SK-N-SH treated with all-trans-retinoic acid at 6 μM for 48 hours (cell line): ENCODE data around the gene KIAA1217.

ENCODE experiments used
- ATAC-seq: fragments of 200-7000 bp; cut with Tn5 transposase; 3 replicates; pipeline ENCODE4 v1.9.1; 2020; ENCODE audit warnings: mild to moderate bottlenecking, moderate library complexity
- ARNTL ChIP-seq: fragments of 450-650 bp; formaldehyde crosslinking; IDR thresholded peaks from 2 replicates; pipeline ENCODE4 v1.5.0; 2020; ENCODE audit warnings: low read depth, mild to moderate bottlenecking, moderate library complexity, borderline replicate concordance
- CSDC2 ChIP-seq: fragments of 250-450 bp; sonication (Bioruptor Pico); IDR thresholded peaks from 2 replicates; pipeline ENCODE4 v1.5.0; 2020; ENCODE audit warnings: mild to moderate bottlenecking, moderate library complexity
- ESRRG ChIP-seq: fragments of 250-450 bp; sonication (Bioruptor Pico); IDR thresholded peaks from 2 replicates; pipeline ENCODE4 v1.6.1; 2021; ENCODE audit warnings: mild to moderate bottlenecking
- GLIS3 ChIP-seq: fragments of 250-450 bp; sonication (Bioruptor Pico); IDR thresholded peaks from 2 replicates; pipeline ENCODE4 v1.5.0; 2020; ENCODE audit warnings: mild to moderate bottlenecking, moderate library complexity
- ISL1 ChIP-seq: fragments of 250-450 bp; sonication (Bioruptor Pico); IDR thresholded peaks from 2 replicates; pipeline ENCODE4 v2.1.2; 2022; ENCODE audit warnings: mild to moderate bottlenecking, moderate library complexity
- OSR1 ChIP-seq: fragments of 250-450 bp; sonication (Bioruptor Pico); IDR thresholded peaks from 2 replicates; pipeline ENCODE4 v1.8.0; 2022; ENCODE audit warnings: moderate library complexity, mild to moderate bottlenecking, inconsistent platforms
- PATZ1 ChIP-seq: fragments of 250-450 bp; sonication (Bioruptor Pico); IDR thresholded peaks from 2 replicates; pipeline ENCODE4 v1.8.0; 2020; ENCODE audit warnings: mild to moderate bottlenecking, moderate library complexity, borderline replicate concordance
- POU6F1 ChIP-seq: fragments of 250-450 bp; sonication (Bioruptor Pico); IDR thresholded peaks from 2 replicates; pipeline ENCODE4 v1.8.0; 2021; ENCODE audit warnings: low read depth, mild to moderate bottlenecking, moderate library complexity, borderline replicate concordance
- RARB ChIP-seq: fragments of 250-450 bp; sonication (Bioruptor Pico); IDR thresholded peaks from 2 replicates; pipeline ENCODE4 v1.8.0; 2021; ENCODE audit warnings: mild to moderate bottlenecking, moderate library complexity
- SNAI2 ChIP-seq: fragments of 250-450 bp; sonication (Bioruptor Pico); IDR thresholded peaks from 2 replicates; pipeline ENCODE4 v1.5.0; 2020; ENCODE audit warnings: mild to moderate bottlenecking, moderate library complexity
- TCF4 ChIP-seq: fragments of 250-450 bp; sonication (Bioruptor Pico); IDR thresholded peaks from 2 replicates; pipeline ENCODE4 v1.8.0; 2021; ENCODE audit warnings: mild to moderate bottlenecking, moderate library complexity, borderline replicate concordance
- TOX ChIP-seq: fragments of 250-450 bp; sonication (Bioruptor Pico); IDR thresholded peaks from 2 replicates; pipeline ENCODE4 v1.8.0; 2021; ENCODE audit warnings: mild to moderate bottlenecking, moderate library complexity, borderline replicate concordance
- TSHZ2 ChIP-seq: fragments of 250-450 bp; sonication (Bioruptor Pico); IDR thresholded peaks from 2 replicates; pipeline ENCODE4 v1.5.0; 2020; ENCODE audit warnings: mild to moderate bottlenecking, moderate library complexity
- ZC3H10 ChIP-seq: fragments of 250-450 bp; sonication (Bioruptor Pico); IDR thresholded peaks from 2 replicates; pipeline ENCODE4 v1.5.1; 2021; ENCODE audit warnings: mild to moderate bottlenecking, moderate library complexity
- ZFP3 ChIP-seq: fragments of 250-450 bp; sonication (Bioruptor Pico); IDR thresholded peaks from 2 replicates; pipeline ENCODE4 v1.5.0; 2020; ENCODE audit warnings: mild to moderate bottlenecking, moderate library complexity
- ZFP30 ChIP-seq: fragments of 450-650 bp; formaldehyde crosslinking; IDR thresholded peaks from 2 replicates; pipeline ENCODE4 v1.5.0; 2022; ENCODE audit warnings: mild to moderate bottlenecking, moderate library complexity
- ZNF565 ChIP-seq: fragments of 450-650 bp; formaldehyde crosslinking; conservative IDR thresholded peaks from 2 replicates; pipeline ENCODE4 v1.5.0; 2020; ENCODE audit warnings: low read depth, mild to moderate bottlenecking, moderate library complexity
- ZNF70 ChIP-seq: fragments of 450-650 bp; formaldehyde crosslinking; IDR thresholded peaks from 2 replicates; pipeline ENCODE4 v1.5.0; 2020; ENCODE audit warnings: mild to moderate bottlenecking, moderate library complexity
- ZNF8 ChIP-seq: fragments of 450-650 bp; formaldehyde crosslinking; IDR thresholded peaks from 2 replicates; pipeline ENCODE4 v1.5.0; 2020; ENCODE audit warnings: mild to moderate bottlenecking, moderate library complexity
- TF ChIP-seq, protein P1 (sequence below): fragments of 250-450 bp; sonication (Bioruptor Pico); IDR thresholded peaks from 2 replicates; pipeline ENCODE4 v1.5.1; 2021; ENCODE audit warnings: mild to moderate bottlenecking, moderate library complexity

Gene KIAA1217

DNA sequence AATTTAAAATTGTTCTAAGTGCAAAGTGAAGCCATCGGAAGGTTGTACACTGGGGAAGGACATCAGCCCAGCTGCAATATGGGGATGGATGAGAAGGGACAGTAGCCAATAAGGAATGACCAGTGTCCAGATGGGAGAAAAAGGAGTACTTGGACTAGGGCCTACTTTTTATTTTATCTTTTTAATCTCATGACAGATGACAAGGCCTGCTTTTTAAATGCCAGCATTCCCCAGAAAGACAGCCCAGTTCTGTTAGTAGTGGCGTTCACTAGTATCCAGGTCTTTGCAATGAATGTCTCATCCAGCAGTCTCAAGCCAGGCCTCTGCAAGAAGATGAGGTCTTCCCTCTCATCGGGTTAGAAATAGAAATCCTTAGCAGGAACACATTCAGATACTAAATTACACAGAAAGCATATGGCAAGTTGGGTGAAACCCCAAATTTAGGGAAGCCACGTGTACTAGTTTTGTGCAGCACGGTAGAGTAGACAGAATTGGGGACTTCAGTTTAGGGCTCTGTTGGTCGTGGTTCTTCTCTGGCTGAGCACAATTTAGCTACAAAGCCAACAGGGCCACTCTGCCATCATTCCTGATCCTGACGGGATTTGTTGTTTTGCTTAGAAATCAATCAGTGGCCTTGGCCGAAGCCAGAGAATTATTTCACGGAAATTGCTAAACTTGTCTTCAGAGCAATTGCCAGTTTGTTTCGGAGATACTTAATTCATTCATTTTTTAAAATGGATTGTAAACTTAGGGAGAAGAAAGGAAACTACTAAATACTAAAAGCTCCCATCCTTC is 286.9 kb downstream of the KIAA1217 start:
- TF ChIP-seq ZNF565 (CRISPR knock-in tag) (no peak), OSR1 (no peak), ISL1 (CRISPR knock-in tag) (no peak), GLIS3 (CRISPR knock-in tag) (no peak), POU6F1 (CRISPR knock-in tag) (no peak), ZNF70 (CRISPR knock-in tag) (no peak), ESRRG (no peak), TOX (CRISPR knock-in tag) (no peak), ARNTL (CRISPR knock-in tag) (no peak), RARB (no peak), TSHZ2 (CRISPR knock-in tag) (no peak), TCF4 (CRISPR knock-in tag) (no peak), ZFP3 (CRISPR knock-in tag) (no peak), ZNF8 (CRISPR knock-in tag) (no peak), SNAI2 (no peak), ZFP30 (CRISPR knock-in tag) (no peak), PATZ1 (CRISPR knock-in tag) (no peak)
- TF ChIP-seq, protein P1, sequence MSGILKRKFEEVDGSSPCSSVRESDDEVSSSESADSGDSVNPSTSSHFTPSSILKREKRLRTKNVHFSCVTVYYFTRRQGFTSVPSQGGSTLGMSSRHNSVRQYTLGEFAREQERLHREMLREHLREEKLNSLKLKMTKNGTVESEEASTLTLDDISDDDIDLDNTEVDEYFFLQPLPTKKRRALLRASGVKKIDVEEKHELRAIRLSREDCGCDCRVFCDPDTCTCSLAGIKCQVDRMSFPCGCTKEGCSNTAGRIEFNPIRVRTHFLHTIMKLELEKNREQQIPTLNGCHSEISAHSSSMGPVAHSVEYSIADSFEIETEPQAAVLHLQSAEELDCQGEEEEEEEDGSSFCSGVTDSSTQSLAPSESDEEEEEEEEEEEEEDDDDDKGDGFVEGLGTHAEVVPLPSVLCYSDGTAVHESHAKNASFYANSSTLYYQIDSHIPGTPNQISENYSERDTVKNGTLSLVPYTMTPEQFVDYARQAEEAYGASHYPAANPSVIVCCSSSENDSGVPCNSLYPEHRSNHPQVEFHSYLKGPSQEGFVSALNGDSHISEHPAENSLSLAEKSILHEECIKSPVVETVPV = no peak

DNA sequence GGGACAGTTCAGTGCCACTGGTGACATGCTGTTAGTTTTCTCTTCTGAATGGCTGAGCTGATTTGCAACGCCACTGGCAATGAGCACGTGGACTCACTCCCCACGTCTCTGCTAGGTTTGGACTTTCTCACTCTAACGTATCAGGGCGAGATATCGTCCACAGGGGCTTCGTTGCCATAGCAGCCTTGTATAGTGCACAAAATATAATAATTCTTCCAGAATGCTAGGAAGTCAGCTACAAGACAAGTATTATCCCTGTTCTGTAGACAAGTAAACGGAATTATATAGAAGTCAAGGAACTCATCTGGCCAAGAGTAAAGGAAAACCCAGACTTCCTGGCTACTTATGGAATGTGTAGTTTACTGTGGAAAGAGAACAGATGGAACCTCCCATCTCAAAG is 288.0 kb downstream of the KIAA1217 start:
- TF ChIP-seq ARNTL (CRISPR knock-in tag) (no peak), ISL1 (CRISPR knock-in tag) (no peak), ZC3H10 (CRISPR knock-in tag) (no peak), SNAI2 (no peak), CSDC2 (no peak), TOX (CRISPR knock-in tag) (no peak), PATZ1 (CRISPR knock-in tag) (no peak), ZFP3 (CRISPR knock-in tag) (no peak), ZFP30 (CRISPR knock-in tag) (no peak)
- no peak for ATAC-seq

More for the DNA sequence above, 286.9 kb downstream of the KIAA1217 start:
- ATAC-seq = no peak
